H9 (cell line): Measurements from ENCODE around the gene MMP11. TPM values are rescaled to one million over a fixed set of nuclear protein-coding genes. Genes with fewer than 3 reads are reported as not detected.

Experiments used
- DNase-seq: peaks from one replicate; pipeline ENCODE4 v3.0.0-alpha.2; 2017
- H2AFZ ChIP-seq: one replicate; pipeline ENCODE4 v1.6.1; 2013; ENCODE audit warnings: mild to moderate bottlenecking, low read length, control low read depth, moderate library complexity
- H2AK5ac ChIP-seq: 2 replicates; pipeline ENCODE4 v1.6.1; 2013; ENCODE audit warnings: low read length, control low read depth, mixed read lengths; ENCODE audit not compliant: insufficient read length
- H2BK120ac ChIP-seq: one replicate; pipeline ENCODE4 v1.6.1; 2013; ENCODE audit warnings: low read depth, mild to moderate bottlenecking, low read length, control low read depth, inconsistent platforms; ENCODE audit not compliant: poor library complexity, severe bottlenecking
- H2BK12ac ChIP-seq: 2 replicates; pipeline ENCODE4 v1.6.1; 2013; ENCODE audit warnings: low read length, control low read depth, mixed read lengths, low read depth; ENCODE audit not compliant: insufficient read length
- H2BK15ac ChIP-seq: 2 replicates; pipeline ENCODE4 v1.6.1; 2013; ENCODE audit warnings: low read depth, low read length, control low read depth
- H2BK20ac ChIP-seq: one replicate; pipeline ENCODE4 v1.6.1; 2013; ENCODE audit warnings: low read depth, mild to moderate bottlenecking, low read length, control low read depth, inconsistent platforms; ENCODE audit not compliant: poor library complexity, severe bottlenecking
- H2BK5ac ChIP-seq: 2 replicates; pipeline ENCODE4 v1.6.1; 2013; ENCODE audit warnings: low read length, control low read depth, mixed read lengths; ENCODE audit not compliant: insufficient read length
- H3K14ac ChIP-seq: 2 replicates; pipeline ENCODE4 v1.6.1; 2013; ENCODE audit warnings: low read length, control low read depth; ENCODE audit not compliant: insufficient read depth
- H3K18ac ChIP-seq: 2 replicates; pipeline ENCODE4 v1.6.1; 2013; ENCODE audit warnings: low read depth, mild to moderate bottlenecking, mixed read lengths, low read length, control low read depth; ENCODE audit not compliant: insufficient read length
- H3K23ac ChIP-seq: 2 replicates; pipeline ENCODE4 v1.6.1; 2013; ENCODE audit warnings: low read length, control low read depth, mixed read lengths, low read depth; ENCODE audit not compliant: insufficient read length
- H3K23me2 ChIP-seq: 2 replicates; pipeline ENCODE4 v1.6.1; 2013; ENCODE audit warnings: low read depth, mild to moderate bottlenecking, mixed read lengths, low read length, control low read depth; ENCODE audit not compliant: insufficient read length, poor library complexity, severe bottlenecking
- H3K27ac ChIP-seq: 2 replicates; pipeline ENCODE4 v1.5.1; 2013; ENCODE audit warnings: low read length, control low read depth, mixed read lengths, low read depth; ENCODE audit not compliant: insufficient read length
- H3K27me3 ChIP-seq: 2 replicates; pipeline ENCODE4 v1.6.1; 2013; ENCODE audit warnings: low read length, control low read depth, inconsistent platforms; ENCODE audit not compliant: insufficient read depth
- H3K4ac ChIP-seq: 2 replicates; pipeline ENCODE4 v1.6.1; 2013; ENCODE audit warnings: low read depth, mild to moderate bottlenecking, control low read depth, inconsistent platforms, low read length, moderate library complexity
- H3K4me1 ChIP-seq: 2 replicates; pipeline ENCODE4 v1.6.1; 2013; ENCODE audit warnings: low read length, control low read depth, inconsistent platforms; ENCODE audit not compliant: insufficient read depth
- H3K4me2 ChIP-seq: 2 replicates; pipeline ENCODE4 v1.6.1; 2013; ENCODE audit warnings: low read length, control low read depth, mixed read lengths; ENCODE audit not compliant: insufficient read length, insufficient read depth
- H3K56ac ChIP-seq: 2 replicates; pipeline ENCODE4 v1.6.1; 2013; ENCODE audit warnings: low read depth, mild to moderate bottlenecking, mixed read lengths, low read length, control low read depth; ENCODE audit not compliant: insufficient read length
- H3K79me1 ChIP-seq: 2 replicates; pipeline ENCODE4 v1.6.1; 2013; ENCODE audit warnings: low read depth, mild to moderate bottlenecking, moderate library complexity, low read length, control low read depth, inconsistent platforms; ENCODE audit not compliant: insufficient read depth, poor library complexity, severe bottlenecking
- H3K79me2 ChIP-seq: 2 replicates; pipeline ENCODE4 v1.6.1; 2013; ENCODE audit warnings: low read length, control low read depth, inconsistent platforms; ENCODE audit not compliant: insufficient read depth
- H3K9ac ChIP-seq: 2 replicates; pipeline ENCODE4 v1.6.1; 2013; ENCODE audit warnings: low read length, control low read depth, mixed read lengths; ENCODE audit not compliant: insufficient read length; ENCODE audit errors: extremely low read depth
- H3K9me3 ChIP-seq: one replicate; pipeline ENCODE4 v1.6.1; 2013; ENCODE audit warnings: low read depth, low read length, inconsistent platforms; ENCODE audit not compliant: control insufficient read depth
- H3T11ph ChIP-seq: one replicate; pipeline ENCODE4 v1.6.1; 2013; ENCODE audit warnings: mild to moderate bottlenecking, low read length, control low read depth, inconsistent platforms
- H4K20me1 ChIP-seq: one replicate; pipeline ENCODE4 v1.6.1; 2013; ENCODE audit not compliant: control insufficient read depth, insufficient read length, insufficient read depth
- H4K5ac ChIP-seq: 2 replicates; pipeline ENCODE4 v1.6.1; 2013; ENCODE audit warnings: low read depth, mild to moderate bottlenecking, mixed read lengths, low read length, control low read depth; ENCODE audit not compliant: insufficient read length
- H4K8ac ChIP-seq: replicated peaks from 2 replicates; pipeline ENCODE4 v1.6.1; 2013; ENCODE audit warnings: low read length, control low read depth, mixed read lengths, low read depth; ENCODE audit not compliant: insufficient read length
- H4K91ac ChIP-seq: 2 replicates; pipeline ENCODE4 v1.6.1; 2013; ENCODE audit warnings: low read depth, mild to moderate bottlenecking, moderate library complexity, mixed read lengths, low read length, control low read depth; ENCODE audit not compliant: insufficient read length
- H3K27ac Mint-ChIP-seq, 3 experiments: 2 replicates in 2 of 3; 3 replicates in 1 of 3; pipeline ENCODE4 v1.8.0; 2020 to 2021; ENCODE audit warnings: mixed read lengths in 3 of 3, mild to moderate bottlenecking in 1 of 3, moderate library complexity in 1 of 3
- H3K27me3 Mint-ChIP-seq: 2 replicates; pipeline ENCODE4 v1.8.0; 2021; ENCODE audit warnings: low read depth, mild to moderate bottlenecking, moderate library complexity, mixed read lengths
- H3K36me3 Mint-ChIP-seq, 3 experiments: 2 replicates in 2 of 3; 3 replicates in 1 of 3; pipeline ENCODE4 v1.8.0; 2020 to 2021; ENCODE audit warnings: low read depth in 3 of 3, mixed read lengths in 3 of 3; ENCODE audit not compliant: insufficient read depth in 1 of 3
- H3K4me1 Mint-ChIP-seq, 2 experiments: 2 replicates each; pipeline ENCODE4 v1.8.0; 2020; ENCODE audit warnings: mixed read lengths in 2 of 2
- H3K4me3 Mint-ChIP-seq, 2 experiments: 2 replicates in 1 of 2; 3 replicates in 1 of 2; pipeline ENCODE4 v1.8.0; 2020 to 2021; ENCODE audit warnings: mild to moderate bottlenecking in 2 of 2, mixed read lengths in 2 of 2, moderate library complexity in 1 of 2
- H3K9me3 Mint-ChIP-seq, 2 experiments: 2 replicates in 1 of 2; 3 replicates in 1 of 2; pipeline ENCODE4 v1.8.0; 2020; ENCODE audit warnings: mild to moderate bottlenecking in 2 of 2, mixed read lengths in 2 of 2, moderate library complexity in 1 of 2
- WGBS: extraction: QIAGEN DNeasy Blood & Tissue Kit; methylation state at CpG from one replicate; pipeline ENCODE4 v1.1.7; 2013; ENCODE audit warnings: missing lambda C conversion rate, low lambda C conversion rate, mixed read lengths; ENCODE audit not compliant: insufficient read length; ENCODE audit errors: extremely low coverage; 5-methylcytosine and 5-hydroxymethylcytosine counted together
- total RNA-seq: library from RNA; stranded (reverse); gene quantifications from 2 replicates; pipeline ENCODE4 v1.2.1, GENCODE V29; 2021
- TF ChIP-seq, protein P1 (sequence below): fragments of 200-600 bp; sonication (generic); conservative IDR thresholded peaks from 3 replicates; pipeline ENCODE4 v1.8.0; 2021; ENCODE audit warnings: antibody characterized with exemption, mild to moderate bottlenecking

Gene MMP11
- total RNA-seq, 1 experiment from 2014 or later, result 5.3 TPM

DNA sequence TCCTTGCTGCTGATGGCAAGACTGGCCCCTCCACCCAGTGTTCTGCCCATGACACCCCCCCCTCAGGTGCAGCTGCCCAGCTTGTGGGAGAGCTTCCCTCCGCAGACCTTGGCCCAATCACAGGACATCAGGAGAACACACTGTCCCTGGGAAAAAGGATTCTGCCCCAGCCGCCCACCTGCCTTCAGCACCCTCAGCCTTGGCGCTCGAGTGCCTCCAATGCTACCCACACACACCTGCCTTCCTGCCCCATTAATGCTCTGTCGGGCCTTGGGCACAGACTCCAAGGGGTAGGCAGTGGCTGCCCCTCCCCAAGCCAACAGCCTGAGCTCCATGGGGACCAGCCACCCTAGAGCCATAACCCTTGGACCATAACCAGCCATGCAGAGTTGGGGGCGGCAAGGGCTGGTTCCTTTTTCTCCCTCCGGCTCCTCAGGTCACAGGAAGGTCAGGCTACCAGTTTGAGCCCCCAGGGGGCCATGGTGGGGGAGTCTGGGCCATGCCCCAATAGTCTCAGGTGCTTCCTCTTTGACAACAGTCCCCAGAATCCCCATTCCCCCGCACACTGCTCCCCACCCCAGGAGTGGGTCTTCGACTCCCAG, 20.5 kb upstream of the MMP11 start:
- H3K23me2 ChIP-seq, result peaks cover 8% of the 10 kb centered on the region
- no peak overlapping the region for H3K23ac ChIP-seq
- H3K4me3 Mint-ChIP-seq, result peak overlapping the region; percentile 77 to 88
- no peak overlapping the region for H3K27ac ChIP-seq
- H4K91ac ChIP-seq, result no peak overlapping the region
- H3K9me3 ChIP-seq, result no peaks in the 10 kb centered on the region
- no peaks in the 10 kb centered on the region for H4K20me1 ChIP-seq
- no peaks in the 10 kb centered on the region for H3K27me3 ChIP-seq
- no peak overlapping the region for H2AK5ac ChIP-seq
- no peak overlapping the region for H2BK15ac ChIP-seq
- H3K18ac ChIP-seq, result no peak overlapping the region
- H4K8ac ChIP-seq, result no peak overlapping the region
- H2BK120ac ChIP-seq, result no peak overlapping the region
- no CpG with 5 or more reads among the region's 9 CpGs for WGBS
- peaks cover 8% of the 10 kb centered on the region for H3K27me3 Mint-ChIP-seq
- no peak overlapping the region for H3K14ac ChIP-seq
- peak overlapping the region; percentile 59 for H3K4me2 ChIP-seq
- H3K79me1 ChIP-seq, result no peaks in the 10 kb centered on the region
- H2BK5ac ChIP-seq, result no peak overlapping the region
- no peaks in the 10 kb centered on the region; a peak in 1 of 7 replicates for H3K36me3 Mint-ChIP-seq
- TF ChIP-seq, protein P1, sequence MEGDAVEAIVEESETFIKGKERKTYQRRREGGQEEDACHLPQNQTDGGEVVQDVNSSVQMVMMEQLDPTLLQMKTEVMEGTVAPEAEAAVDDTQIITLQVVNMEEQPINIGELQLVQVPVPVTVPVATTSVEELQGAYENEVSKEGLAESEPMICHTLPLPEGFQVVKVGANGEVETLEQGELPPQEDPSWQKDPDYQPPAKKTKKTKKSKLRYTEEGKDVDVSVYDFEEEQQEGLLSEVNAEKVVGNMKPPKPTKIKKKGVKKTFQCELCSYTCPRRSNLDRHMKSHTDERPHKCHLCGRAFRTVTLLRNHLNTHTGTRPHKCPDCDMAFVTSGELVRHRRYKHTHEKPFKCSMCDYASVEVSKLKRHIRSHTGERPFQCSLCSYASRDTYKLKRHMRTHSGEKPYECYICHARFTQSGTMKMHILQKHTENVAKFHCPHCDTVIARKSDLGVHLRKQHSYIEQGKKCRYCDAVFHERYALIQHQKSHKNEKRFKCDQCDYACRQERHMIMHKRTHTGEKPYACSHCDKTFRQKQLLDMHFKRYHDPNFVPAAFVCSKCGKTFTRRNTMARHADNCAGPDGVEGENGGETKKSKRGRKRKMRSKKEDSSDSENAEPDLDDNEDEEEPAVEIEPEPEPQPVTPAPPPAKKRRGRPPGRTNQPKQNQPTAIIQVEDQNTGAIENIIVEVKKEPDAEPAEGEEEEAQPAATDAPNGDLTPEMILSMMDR, result no peak
- no peaks in the 10 kb centered on the region for H3K79me2 ChIP-seq
- H3K9ac ChIP-seq, result no peak overlapping the region
- H2AFZ ChIP-seq, result no peak overlapping the region
- no peak for DNase-seq
- peaks cover 19 to 44% of the 10 kb centered on the region in 2 experiments for H3K4me1 Mint-ChIP-seq
- H2BK20ac ChIP-seq, result no peak overlapping the region
- H3K4ac ChIP-seq, result no peak overlapping the region
- no peaks in the 10 kb centered on the region; the same call in 1 of the 2 replicates for H3K4me1 ChIP-seq
- H3K56ac ChIP-seq, result no peak overlapping the region
- H4K5ac ChIP-seq, result no peak overlapping the region
- H3K27ac Mint-ChIP-seq, result peak overlapping the region in 2 of 3 experiments; percentile 63 to 89; a peak in 3 of 7 replicates
- H3K9me3 Mint-ChIP-seq, result no peaks in the 10 kb centered on the region; a peak in 1 of 5 replicates
- H2BK12ac ChIP-seq, result no peak overlapping the region
- H3T11ph ChIP-seq, result no peak overlapping the region
